ENCODE measurements around the gene PLEKHG5.

PLEKHG5 gene, protein sequence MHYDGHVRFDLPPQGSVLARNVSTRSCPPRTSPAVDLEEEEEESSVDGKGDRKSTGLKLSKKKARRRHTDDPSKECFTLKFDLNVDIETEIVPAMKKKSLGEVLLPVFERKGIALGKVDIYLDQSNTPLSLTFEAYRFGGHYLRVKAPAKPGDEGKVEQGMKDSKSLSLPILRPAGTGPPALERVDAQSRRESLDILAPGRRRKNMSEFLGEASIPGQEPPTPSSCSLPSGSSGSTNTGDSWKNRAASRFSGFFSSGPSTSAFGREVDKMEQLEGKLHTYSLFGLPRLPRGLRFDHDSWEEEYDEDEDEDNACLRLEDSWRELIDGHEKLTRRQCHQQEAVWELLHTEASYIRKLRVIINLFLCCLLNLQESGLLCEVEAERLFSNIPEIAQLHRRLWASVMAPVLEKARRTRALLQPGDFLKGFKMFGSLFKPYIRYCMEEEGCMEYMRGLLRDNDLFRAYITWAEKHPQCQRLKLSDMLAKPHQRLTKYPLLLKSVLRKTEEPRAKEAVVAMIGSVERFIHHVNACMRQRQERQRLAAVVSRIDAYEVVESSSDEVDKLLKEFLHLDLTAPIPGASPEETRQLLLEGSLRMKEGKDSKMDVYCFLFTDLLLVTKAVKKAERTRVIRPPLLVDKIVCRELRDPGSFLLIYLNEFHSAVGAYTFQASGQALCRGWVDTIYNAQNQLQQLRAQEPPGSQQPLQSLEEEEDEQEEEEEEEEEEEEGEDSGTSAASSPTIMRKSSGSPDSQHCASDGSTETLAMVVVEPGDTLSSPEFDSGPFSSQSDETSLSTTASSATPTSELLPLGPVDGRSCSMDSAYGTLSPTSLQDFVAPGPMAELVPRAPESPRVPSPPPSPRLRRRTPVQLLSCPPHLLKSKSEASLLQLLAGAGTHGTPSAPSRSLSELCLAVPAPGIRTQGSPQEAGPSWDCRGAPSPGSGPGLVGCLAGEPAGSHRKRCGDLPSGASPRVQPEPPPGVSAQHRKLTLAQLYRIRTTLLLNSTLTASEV

DNA sequence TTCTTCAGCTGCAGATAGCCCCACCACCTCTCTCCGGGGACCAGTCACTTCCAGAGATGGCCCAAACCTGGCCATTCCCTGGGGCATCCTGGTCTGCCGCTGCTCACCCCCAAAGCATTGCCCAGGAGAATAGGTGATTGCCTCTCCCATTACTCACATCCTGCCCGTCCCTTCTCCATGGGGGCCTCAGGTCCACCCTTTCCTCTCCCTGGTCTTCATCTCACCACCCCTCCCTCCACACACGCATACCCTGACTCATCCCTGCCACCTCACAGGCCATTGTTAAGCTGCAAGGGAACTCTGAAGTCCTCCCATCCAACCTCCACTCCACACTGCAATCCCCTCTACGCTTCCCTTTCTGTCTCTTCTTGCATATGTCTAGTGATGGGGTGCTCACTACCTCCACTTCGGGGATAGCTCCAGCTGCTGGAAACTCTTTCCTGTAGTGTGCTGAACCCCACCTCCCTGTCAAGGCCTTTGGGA lies at the start of gene PLEKHG5:
Gene PLEKHG5 (minus strand): TSS at position 188 of the 483 bp plus-strand sequence. CDS start 14,096 bp downstream, outside the sequence.
- no peak for FAIRE-seq

DNA sequence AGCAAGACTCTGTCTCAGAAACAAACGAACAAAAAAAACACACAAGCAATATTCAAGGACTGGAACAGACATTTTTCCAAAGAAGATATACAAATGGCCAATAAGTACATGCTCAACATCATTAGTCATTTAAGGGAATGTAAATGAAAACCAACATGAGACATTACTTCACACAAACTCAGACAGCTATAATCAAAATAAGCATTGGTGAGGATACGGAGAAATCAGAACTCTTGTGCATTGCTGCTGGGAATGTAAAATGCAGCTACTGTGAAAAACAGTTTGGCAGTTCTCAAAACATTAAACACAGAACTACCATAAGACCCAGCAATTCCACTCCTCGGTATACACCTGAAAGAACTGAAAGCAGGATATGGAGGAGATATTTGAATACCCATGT lies 47.5 kb upstream of the PLEKHG5 start:
- FAIRE-seq: no peak

DNA sequence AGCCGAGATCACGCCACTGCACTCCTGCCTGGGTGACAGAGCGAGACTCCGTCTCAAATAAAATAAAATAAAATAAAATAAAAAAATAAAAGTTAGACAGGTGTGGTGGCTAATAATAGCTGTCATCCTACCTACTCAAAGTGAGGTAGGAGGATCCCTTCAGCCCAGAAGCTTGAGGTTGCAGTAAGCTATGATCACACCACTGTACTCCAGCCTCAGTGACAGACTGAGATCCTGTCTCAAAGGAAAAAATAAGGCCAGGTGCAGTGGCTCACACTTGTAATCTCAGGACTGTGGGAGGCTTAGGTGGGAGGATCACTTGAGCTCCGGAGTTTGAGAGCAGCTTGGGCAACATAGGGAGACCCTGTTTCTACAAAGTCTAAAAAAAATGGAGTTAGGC lies 44.8 kb upstream of the PLEKHG5 start:
- FAIRE-seq: no peak

DNA sequence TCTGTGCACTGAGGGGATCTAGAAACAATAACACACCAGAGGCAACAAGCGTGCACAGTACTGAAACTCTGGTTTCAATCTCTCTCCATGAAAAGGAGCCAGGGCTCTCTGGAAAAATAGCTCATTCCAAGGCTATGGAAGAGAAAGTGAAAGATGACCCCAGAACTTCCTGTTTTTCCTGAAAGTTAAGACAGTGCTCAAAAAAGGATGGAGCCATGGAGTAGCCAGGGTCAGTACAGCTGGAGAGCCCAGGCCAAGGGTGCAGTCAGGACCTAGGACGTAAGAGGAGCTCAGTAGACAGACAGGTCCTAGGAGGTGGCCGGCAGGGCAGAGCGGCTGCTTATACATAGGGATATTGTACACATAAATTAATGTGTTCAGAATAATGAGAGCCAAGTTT lies 43.7 kb upstream of the PLEKHG5 start:
- no peak for FAIRE-seq

DNA sequence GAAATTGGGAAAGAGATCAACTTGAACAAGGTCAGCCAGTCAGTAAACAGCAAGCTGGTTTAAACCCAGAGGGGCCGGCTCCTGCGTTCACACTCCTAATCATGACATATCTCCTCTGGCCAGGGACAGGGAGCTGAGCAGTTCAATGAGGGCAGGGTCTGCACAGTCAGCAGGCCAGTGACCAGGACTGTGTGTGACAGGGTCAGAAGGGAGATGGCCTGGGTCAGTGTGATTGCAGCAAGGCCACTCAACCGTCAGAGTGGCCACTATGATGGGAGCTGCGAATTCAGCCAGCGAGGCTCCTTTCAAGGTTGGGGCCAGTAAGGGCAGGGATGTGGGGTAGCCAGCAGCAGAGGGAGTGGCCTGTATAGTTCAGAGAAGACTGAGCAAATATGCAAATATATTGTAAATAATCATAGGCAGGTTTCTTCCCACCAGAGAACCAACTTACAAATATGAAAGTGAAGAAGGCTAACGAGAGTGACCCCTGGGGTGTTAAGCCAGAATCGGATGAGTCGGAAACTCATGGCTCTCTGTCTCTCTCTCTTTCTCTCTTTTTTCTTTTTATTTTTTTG lies 42.9 kb upstream of the PLEKHG5 start:
- no peak for FAIRE-seq

DNA sequence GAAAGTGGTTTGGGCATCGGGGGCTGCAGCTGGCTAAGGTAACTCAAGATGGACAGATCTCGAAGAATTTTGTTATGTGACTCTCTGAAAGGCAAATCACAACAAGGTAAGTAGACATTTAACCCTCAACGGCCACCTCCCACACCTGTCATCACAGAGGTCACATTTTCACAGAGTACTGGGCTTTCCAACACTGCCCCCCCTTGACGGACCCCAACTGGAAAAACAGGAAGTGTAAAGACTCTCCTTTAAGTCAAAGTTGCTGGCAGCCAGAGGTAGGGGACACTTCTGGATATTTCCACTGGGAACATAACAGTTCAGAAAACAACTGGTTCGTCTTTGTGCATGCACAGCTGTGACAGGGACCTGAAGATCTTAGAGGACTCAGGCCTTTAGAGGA lies 40.5 kb upstream of the PLEKHG5 start:
- FAIRE-seq: no peak

DNA sequence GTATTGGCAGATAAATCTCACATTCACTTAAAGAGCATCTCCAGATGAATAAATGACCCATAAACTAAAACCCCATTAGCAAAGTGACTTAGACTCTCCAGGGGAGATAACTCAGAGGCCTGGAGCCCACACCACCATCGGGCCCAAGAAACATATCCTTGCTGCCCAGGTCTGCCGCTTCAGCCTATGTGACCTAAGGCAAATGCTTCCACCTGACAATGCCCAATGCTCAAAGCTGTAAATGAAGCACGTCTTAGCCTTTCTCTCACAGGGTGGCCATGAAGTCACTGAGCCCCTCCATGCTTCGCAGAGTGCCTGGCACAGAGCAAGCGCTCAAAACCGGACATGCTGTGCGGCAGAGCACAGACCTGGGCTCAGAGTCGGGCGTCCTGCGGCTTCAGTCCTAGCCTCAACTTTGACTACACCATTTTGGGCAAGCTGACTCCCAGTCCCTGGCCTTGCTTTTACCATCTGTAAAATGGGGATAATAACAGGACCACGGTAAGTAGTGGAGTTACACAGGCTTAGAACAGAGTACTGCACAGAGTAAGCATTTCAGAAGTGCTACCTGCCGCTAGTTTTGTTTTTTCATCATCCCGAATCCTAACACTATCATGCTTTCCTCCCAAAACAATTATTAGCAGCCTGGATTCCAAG lies 39.2 kb upstream of the PLEKHG5 start:
- no peak for FAIRE-seq

DNA sequence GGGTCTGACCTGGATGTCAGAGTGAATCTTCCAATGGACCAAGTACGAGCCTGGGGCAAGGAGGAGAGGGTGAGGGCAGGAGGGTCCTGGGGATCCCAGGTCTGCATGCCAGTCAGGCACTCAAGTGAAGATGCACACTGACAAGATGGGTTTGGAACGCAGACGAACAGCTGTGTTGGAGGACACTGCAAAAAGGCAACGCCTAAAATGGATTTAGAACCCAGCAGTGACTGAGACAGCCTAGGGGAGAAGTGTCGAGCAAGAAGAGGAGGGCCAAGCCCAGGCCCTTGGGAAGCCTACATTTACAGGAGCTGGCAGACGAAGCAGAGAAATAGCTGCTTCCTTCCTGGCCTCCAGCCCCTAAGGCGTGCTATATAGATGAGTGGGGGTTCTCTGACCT lies 37.0 kb upstream of the PLEKHG5 start:
- FAIRE-seq: no peak

DNA sequence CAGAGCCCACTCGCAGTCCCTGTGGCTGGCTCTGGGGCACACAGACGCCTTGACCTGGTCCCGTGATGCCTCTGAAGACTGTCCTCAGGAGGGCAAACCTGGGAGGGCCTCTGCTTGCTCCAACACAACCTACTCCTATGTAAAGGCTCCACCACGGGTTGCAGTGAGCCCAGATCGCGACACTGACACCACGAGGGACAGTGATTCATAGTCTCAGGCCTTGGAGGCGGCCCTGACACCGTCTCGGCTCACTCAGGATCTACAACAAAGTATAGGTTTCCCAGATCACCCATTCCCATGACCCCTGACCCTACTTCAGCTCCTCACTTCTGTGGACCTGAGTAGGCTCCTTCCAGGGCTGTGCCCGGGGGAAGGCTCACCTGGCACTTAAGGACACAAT lies 34.8 kb upstream of the PLEKHG5 start:
- FAIRE-seq: no peak

DNA sequence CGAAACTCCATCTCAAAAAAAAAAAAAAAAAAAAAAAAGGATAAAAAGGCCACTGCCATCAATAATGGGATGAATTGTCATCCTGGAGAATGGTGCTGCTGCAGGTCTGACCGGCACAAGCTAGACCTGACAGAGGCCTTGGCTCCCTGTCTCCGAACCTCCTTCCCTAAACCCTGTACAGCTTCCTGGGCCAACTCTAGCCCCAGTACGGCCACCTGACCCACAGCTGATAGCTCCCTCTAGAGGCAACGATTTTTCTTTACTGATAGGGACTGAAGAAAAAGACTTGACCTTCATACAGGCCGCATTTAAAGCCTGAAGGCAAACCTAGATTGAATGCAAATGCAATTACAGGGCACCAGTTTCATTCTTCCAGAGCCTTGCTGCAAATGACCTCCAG lies 32.1 kb upstream of the PLEKHG5 start:
- peak; percentile 7 for FAIRE-seq

DNA sequence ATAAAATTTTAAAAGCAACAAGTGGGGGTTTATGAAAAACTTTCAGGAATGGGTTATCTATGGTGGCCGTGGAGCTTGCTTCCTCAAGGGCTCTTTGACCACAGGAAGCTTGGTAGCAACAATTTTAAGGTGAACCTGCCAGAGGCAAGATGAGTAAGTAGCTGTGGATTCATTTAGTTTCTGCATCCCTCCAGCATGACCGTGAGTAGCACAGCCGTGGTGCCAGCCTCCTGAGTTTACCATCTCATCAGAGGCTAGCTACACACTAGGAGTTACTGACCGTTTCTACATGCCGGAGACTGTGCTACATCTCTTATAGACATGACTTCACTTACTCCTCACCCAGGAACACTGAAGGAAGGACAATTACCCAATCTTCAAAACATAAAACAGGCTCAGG lies 30.1 kb upstream of the PLEKHG5 start:
- no peak for FAIRE-seq

DNA sequence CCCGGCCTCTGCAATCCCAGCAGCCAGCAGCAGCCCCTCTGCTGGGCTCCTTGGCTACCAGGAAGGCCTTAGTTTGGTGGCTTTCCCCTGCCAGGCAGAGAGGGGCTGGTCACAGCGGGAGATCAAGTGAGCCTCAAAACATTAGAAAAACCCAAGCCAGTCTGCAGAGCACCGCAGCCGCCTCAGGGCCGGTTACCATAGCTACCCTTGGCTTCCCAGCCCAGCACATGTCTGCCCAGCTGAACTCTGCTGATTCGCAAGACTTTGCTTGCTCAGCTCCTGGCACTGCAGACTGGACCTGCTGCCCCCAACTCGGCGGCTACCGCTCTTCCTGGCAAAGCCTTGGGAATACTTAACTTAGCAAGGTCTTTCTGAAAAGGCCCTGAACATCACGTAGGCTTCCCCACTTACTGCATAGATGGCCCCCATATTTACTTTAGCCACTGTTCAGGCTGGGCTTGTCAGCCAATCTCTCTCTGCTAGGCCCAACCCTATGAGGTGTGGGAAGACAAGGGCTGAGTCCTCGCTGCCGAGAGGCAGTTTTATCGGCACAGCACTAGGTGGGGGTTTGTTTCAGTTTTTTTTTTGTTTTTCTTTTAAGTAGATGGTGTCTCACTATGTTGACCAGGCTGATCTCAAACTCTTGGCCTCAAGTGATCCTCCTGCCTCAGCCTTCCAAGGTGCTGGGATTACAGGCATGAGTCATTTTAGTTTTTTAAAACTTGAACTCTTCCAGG lies 28.6 kb upstream of the PLEKHG5 start:
- no peak for FAIRE-seq

DNA sequence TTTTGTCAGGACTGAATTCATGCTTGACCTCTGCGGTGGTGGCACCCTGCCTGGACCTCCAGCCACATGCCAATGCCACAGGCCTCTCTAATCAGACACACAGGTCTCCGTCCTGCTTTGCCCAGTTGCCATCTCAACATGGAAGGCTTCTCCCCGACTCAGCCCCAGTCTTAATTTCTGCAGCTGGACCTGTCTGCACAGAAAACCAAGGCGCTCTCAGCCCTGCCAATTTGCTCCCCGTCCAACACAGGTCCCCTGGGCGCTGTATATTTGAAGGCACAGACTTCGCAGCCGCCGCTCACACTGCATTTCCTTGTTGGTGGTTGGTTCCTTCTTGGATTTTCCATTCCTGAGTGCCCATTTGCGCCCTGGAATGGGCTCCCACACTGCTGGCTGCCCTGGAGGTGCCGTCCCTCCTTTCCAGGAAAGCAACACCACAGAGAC lies 28.0 kb upstream of the PLEKHG5 start:
- no peak for FAIRE-seq

DNA sequence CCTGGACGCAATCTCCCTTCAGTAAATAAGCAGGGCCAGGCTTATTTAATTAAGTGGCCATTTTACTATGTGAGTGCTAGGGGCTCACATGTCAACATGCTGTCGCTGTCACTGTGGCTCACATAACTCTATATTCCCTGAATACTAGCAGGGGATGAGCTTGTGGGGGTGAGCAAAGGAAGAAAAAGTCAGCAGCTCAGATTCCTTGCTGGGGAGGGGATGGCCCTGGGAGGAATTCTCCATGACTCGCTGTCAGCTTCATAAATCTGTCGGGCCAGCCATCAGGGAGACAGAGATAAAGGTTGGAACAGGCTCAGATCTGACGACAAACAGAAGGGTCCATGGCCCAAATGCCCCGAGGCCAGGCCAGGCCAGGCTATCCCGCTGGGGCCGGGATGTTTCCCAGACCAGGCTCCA lies 26.0 kb upstream of the PLEKHG5 start:
- FAIRE-seq: no peak

DNA sequence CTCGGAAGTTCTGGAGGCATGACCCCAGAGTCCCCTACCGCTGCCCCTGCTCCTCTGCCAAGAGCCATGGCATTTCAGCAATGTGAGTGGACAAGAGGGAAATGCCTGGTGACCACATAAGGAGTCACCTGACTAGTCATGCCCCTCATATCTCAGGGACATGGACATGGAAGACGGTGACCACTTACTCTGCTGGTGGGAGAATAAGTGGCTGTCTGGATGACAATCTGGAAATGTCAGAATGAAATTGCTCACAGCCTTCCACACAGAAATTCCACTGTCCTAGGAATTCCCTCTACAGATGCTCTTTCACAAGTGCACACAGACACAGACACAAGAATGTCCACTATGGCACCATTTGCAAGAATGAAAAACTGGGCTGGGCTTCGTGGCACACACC lies 24.3 kb upstream of the PLEKHG5 start:
- no peak for FAIRE-seq

DNA sequence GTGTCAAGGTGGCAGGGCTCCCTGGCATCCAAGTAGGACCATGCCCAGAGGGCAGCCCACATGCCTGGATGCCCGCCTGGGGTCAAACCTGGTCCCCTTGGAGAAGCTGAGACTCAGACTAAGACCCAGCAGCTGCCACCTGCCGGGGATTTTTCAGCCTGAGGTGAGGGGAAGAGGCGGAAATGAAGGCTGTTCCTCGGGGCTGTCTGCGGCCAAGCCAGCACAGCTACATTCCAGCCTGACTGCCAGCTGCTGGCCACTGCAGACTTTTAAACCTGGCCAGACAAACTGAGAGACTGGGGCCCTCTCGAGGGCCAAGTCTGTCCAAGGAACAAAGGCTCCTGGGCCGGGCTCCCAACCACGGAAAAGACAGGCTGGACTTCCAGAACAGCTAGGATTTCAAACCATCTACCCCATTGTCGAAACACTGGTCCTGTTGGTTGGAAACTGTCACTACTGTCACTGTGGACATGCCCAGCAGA lies 21.9 kb upstream of the PLEKHG5 start:
- FAIRE-seq: no peak

DNA sequence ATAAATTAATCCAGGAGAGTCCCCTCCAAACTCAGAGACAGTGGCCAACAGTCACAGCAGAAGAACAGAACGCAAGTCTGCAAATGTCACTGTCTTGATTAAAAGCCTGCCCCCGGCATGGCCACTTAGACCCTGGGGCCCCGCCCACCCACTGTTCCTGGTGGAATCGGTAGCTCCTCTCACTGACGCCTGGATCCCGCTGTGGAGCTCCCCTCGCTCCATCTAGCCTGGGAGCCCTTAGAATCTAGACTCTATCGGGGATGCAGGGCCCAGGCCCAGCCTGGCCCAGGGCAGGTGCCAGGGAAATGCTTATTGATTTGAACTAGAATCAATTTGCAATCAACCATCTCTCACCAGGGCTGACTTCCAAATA lies 21.4 kb upstream of the PLEKHG5 start:
- no peak for FAIRE-seq

DNA sequence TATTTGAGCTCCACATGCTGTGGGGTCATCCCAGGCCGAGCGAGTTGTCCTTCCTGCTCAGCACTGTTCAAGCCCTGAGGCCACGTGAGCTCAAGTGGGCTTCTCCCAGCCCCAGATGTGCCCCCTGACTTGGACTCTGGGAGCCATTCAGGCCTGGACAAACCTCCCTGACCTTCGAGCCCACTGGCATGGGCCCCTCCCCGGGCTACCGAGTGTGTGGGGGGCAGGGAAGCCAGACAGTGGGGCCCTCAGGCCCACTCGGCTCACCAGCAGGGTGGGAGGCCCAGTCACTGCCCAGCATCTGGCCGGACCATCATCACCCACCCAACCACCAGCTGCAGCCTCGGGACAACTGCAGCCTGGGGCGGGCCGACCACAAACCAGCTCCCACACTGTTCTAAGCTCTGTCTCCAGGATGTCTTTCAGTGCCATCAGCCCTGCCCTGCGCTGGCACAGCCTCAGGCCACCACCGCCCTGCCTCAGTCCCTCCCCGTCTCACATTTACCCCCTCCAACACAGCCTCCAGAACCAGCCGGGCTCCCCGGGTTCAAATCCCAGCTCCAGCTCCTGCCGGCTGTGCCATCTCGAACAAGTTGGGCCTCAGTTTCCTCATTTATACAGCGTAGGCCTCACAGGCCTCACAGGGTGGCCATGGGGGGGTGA lies 20.9 kb upstream of the PLEKHG5 start:
- no peak for FAIRE-seq

DNA sequence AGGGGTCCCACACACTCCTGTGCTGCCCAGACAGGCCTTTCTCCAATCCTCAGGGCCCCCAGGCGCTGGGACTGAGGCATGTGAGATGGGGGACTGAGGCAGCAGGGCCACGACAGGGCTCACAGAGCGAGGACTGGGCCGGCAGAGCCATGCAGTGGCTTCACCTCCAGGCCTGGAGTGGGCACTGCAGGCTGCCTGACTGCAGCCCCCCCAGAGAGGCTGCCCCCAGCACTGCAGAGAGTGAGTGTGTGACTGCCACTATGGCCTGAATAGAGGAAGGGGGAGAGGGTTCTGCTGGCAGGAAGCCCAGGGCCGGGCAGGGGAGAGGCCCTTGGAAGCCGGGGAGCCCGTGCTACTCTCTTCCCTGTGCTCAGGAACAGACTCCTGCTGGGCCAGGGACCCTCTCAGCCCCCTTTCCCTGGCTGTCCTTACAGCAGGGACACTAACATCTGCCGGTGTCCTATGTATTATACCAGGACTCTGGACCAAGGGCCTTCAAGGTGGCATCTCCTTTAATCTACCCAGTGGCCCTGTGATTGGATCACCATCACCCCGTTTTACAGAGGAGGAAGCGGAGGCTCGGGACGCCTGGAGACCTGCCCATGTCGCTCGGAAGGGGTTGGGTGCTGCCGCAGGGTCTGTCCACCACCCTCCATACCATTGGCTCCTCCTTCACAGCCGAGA lies 20.2 kb upstream of the PLEKHG5 start:
- FAIRE-seq: no peak

DNA sequence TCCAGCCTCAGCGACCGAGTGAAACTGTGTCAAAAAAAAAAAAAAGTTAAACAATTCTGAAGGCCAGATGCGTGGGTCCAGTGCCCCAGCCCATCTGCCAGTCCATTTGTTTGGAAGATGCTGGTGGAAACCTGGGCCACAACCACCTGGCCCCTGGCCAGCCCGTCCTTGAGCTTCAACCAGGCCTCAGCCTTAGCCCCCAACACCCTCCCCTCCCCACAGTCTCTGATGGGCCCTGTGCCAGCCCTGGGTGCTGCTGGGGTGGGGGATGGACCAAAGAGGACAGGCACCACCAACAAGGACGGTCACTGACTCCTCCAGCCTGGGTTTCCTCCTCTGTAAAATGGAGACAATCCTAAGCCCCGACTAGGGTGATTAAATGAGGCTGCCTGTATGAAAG lies 19.6 kb upstream of the PLEKHG5 start:
- no peak for FAIRE-seq

DNA sequence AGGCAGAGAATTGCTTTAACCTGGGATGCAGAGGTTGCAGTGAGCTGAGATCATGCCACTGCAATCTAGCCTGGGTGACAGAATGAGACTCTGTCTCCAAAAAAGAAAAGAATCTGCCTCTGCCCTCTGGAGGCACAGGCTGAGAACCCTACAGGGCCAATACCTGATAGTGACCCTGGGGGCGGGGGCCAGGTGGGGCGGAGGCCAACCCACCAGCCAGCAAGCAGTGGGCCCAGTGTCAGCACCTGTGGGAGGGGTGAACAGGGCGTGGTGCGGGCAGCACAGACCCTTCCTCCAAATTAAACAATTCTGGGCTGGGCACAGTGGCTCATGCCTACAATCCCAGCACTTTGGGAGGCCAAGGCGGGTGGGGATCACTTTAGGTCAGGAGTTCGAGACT lies 19.0 kb upstream of the PLEKHG5 start:
- FAIRE-seq: no peak

Data from TTC549 (cell line).